Lower leg skin (tissue), 3 donors: Measurements from ENCODE around the gene SORBS2.

Experiments used
- CTCF ChIP-seq, 3 donors: fragments of 450-650 bp; IDR thresholded peaks; one replicate each; pipeline ENCODE4 v1.5.1; 2016; ENCODE audit warnings: antibody characterized with exemption in 3 of 3, mild to moderate bottlenecking in 3 of 3, moderate library complexity in 2 of 3
- POLR2A ChIP-seq, 2 donors: fragments of 450-650 bp; IDR thresholded peaks; one replicate each; pipeline ENCODE4 v1.6.1; 2016 to 2017; ENCODE audit warnings: antibody characterized with exemption in 2 of 2, mild to moderate bottlenecking in 1 of 2, moderate library complexity in 1 of 2

- TF ChIP-seq CTCF (IDR thresholded peaks at IDR 0.05) (no peak), POLR2A (IDR thresholded peaks at IDR 0.05) (no peak)
Observed at GRCh38 chr4:185735866-185736400, 76.1 kb downstream of the SORBS2 start.
